Duodenal mucosa (tissue), 2 donors: ENCODE data around the gene ATG4C.
"Not testable (repeated sequence)": the region's sequence is repeated elsewhere in the genome, so short reads cannot be mapped to it uniquely, and the experiment has no call there.

Experiments used
- H3K27ac ChIP-seq: one replicate; pipeline ENCODE4 v1.7.0; 2013; ENCODE audit warnings: low read depth, low read length
- H3K27me3 ChIP-seq, 2 donors: one replicate each; pipeline ENCODE4 v1.7.0; 2013; ENCODE audit warnings: low read length in 2 of 2, control low read depth in 1 of 2; ENCODE audit not compliant: insufficient read depth in 2 of 2, control insufficient read depth in 1 of 2
- H3K36me3 ChIP-seq, 2 donors: one replicate each; pipeline ENCODE4 v1.7.0; 2013; ENCODE audit warnings: low read length in 2 of 2, control low read depth in 1 of 2; ENCODE audit not compliant: insufficient read depth in 2 of 2, control insufficient read depth in 1 of 2
- H3K4me1 ChIP-seq, 2 donors: one replicate each; pipeline ENCODE4 v1.7.0; 2013; ENCODE audit warnings: low read length in 2 of 2, control low read depth in 1 of 2; ENCODE audit not compliant: insufficient read depth in 2 of 2, control insufficient read depth in 1 of 2
- H3K4me3 ChIP-seq, 2 donors: one replicate each; pipeline ENCODE4 v1.7.0; 2013; ENCODE audit warnings: low read length in 2 of 2, low read depth in 1 of 2
- H3K9ac ChIP-seq, 2 donors: one replicate each; pipeline ENCODE4 v1.7.0; 2013; ENCODE audit warnings: low read length in 2 of 2, low read depth in 1 of 2
- H3K9me3 ChIP-seq, 2 donors: one replicate each; pipeline ENCODE4 v1.7.0; 2013; ENCODE audit warnings: low read length in 2 of 2, control low read depth in 1 of 2; ENCODE audit not compliant: control insufficient read depth in 1 of 2

The ATG4C gene

DNA sequence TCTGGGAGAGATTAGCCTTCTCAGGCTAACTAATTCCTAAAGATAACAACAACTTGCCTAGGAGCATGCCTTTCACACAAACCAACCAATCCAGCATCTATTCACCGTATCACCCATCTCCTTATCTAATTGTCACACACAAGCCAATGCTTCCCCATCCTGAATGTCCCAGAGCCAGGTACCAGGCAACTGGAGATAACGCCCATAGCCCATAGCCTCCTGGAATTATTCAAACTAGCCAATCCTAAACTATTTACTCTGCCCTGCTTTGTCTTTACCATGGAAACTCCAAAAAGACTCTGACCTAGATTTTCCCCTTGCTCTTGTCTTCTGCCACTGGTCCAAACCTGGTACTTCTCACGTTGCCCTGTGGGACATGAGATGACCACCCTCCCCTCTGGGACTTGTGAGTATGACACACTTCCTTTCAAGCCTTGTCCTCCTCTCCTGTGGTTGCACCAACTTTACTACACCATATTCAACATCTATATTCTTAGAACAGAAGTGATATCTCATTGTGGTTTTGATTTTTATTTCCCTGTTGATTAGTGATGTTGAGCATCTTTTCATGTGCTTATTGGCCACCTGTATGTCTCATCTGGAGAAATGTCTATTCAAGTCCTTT, 8.8 kb upstream of the ATG4C start:
- Histone ChIP-seq H3K4me3 (no peak overlapping the region), H3K4me1 (no peaks in the 10 kb centered on the region), H3K9ac (no peak overlapping the region), H3K36me3 (no peaks in the 10 kb centered on the region), H3K27ac (no peak overlapping the region), H3K27me3 (no peaks in the 10 kb centered on the region), H3K9me3 (no peaks in the 10 kb centered on the region)

DNA sequence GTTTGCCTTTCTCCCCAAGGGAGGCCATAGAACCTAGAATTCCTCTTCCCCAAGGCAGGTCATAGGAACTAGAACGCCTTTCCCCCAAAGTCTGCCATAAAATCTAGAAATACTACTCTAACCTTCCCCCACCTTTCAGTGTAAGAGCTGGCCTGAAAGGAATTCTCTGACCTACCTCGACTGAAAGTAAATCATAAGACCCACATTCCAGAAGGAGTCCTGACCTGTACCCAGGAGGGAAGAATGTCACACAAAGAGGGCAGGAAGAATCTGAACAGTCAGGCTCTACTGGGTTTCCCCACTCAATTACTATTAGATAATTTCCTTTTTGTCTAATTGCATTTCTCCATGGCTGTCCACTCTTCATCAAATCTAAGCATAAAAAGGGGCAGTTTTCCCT, 5.7 kb upstream of the ATG4C start:
- H3K4me3 ChIP-seq, result no peak overlapping the region
- H3K27me3 ChIP-seq, result no peaks in the 10 kb centered on the region
- H3K9ac ChIP-seq, result no peak overlapping the region
- H3K4me1 ChIP-seq, result no peaks in the 10 kb centered on the region
- no peaks in the 10 kb centered on the region for H3K36me3 ChIP-seq
- H3K9me3 ChIP-seq, result no peaks in the 10 kb centered on the region
- no peak overlapping the region for H3K27ac ChIP-seq

DNA sequence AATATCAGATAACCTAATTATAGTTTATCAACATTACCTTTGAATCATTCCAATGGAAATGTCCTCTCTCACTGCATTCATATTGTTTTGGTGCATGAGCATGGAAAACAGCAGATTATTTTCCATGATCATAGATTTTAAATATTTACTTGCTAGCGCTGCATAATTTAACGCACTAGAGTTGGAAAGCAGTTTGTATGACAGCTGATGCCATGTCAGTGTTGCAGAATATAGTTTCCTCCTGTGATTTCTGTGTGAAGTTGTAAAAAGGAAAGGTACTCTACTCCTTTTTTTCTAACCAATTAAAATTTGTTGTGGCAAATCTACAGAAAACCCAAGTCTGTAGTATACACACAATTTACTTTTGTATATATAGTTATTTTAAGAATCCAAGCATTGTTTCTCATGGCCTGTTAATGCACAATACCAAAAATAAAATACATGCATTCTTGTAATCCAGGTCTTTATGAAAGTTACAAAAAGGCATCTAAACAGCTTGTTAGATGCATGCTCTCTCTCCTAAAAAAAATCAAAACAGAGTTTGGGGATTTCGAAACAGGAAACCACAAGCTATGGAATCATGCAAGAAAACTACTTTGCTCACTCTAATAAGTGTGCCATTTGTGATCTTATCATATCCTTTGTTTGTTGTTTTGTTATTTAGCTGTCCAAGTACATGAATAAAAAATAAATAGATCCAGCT, 1.9 kb upstream of the ATG4C start:
- Histone ChIP-seq H3K4me3 (no peak overlapping the region), H3K27ac (no peak overlapping the region), H3K36me3 (no peaks in the 10 kb centered on the region), H3K9me3 (no peaks in the 10 kb centered on the region), H3K27me3 (no peaks in the 10 kb centered on the region), H3K9ac (no peak overlapping the region), H3K4me1 (peaks cover 8 to 14% of the 10 kb centered on the region in 2 donors)

DNA sequence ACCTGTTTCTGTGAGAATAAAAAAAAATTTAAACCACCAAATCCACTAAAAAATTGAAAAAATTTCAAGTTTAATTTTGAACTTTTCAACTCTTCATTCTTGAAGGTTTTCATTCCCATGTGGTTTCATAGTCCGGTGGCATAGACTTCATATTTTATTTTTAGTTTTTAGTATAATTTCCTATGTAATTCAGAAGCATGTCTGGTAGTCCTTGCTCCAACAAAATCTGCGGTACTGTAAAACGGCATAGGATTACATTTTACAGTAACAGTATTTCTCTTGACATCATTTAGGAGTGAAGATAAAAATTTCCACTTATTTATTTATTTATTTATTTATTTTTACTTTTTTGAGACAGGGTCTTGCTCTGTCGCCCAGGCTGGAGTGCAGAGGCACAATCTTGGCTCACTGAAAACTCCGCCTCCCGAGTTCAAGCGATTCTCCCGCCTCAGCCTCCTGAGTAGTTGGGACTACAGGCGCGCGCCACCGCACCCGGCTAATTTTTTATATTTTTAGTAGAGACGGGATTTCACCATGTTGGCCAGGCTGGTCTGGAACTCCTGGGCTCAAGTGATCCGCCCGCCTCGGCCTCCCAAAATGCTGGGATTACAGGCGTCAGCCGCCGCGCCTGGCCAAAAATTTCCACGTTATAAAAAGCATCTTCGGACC, 1.3 kb upstream of the ATG4C start:
- not testable (repeated sequence) for H3K27ac ChIP-seq, H3K4me3 ChIP-seq, H3K27me3 ChIP-seq, H3K9ac ChIP-seq, H3K9me3 ChIP-seq, H3K36me3 ChIP-seq
- H3K4me1 ChIP-seq, result peaks cover 8 to 14% of the 10 kb centered on the region in 2 donors

DNA sequence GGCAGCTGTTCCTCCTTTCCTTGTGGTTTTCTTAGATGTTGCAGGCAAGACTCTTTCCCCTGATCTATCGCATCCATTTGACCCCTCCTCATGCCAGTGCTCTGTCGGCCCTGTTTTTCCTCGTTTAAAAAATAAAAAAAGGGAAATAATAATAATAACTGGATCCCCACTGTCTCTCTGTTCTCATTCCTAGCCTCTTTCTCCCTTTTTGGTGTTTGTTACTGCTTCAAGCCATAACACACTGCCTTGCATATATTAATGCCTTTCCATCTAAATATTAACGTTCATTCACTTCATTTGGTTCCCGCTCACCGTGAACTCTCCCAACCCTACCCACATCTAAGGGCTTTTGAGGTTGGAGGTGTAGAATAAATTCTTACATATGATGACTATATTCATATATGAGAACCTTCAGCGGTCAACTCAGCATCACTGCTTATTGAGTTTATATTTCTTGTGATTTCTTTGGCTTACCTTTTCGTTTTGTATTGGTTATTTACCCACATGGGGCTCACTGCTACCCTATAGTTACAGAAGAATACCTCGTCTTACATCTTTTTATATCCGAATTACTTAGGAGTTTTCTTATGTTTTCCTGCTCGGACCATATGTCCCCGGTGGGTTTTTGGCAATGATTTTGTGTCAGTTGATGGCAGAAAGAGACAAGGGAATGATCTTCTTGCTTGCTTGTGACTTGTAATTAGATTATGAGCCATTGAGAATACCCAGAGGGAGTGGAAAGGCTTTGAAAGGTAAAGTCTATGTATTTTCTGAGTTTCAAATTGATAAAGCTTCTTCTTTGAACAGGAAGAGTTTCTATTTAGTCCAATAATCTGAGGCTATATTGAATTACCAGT, 805 bp downstream of the ATG4C start:
- no peak overlapping the region for H3K27ac ChIP-seq
- H3K9me3 ChIP-seq, result no peaks in the 10 kb centered on the region
- H3K4me1 ChIP-seq, result peaks cover 8 to 14% of the 10 kb centered on the region in 2 donors
- H3K36me3 ChIP-seq, result no peaks in the 10 kb centered on the region
- peak overlapping the region; percentile 91 to 97 for H3K4me3 ChIP-seq
- H3K27me3 ChIP-seq, result no peaks in the 10 kb centered on the region
- peak overlapping the region; percentile 55 to 96 for H3K9ac ChIP-seq

DNA sequence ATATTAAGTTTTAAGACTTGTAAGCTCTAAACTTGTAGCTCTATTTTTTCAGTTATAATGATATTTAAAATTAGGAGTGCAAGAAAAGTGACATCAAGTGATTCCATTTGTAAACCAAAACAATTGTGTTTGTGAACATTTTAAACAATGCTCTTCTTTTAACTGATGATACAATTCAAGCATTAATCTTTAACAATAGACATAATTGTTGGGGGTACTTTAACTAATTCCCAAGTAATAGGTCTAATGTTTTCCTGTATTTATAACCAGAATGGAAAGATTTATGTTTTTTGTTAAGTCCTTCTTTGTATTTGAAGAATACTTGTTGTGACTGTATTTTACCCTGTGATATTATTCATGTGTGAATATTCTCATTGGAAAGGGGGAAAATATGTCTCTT, 6.8 kb downstream of the ATG4C start:
- Histone ChIP-seq H3K4me3 (no peak overlapping the region), H3K27ac (no peak overlapping the region), H3K9me3 (no peaks in the 10 kb centered on the region), H3K27me3 (no peaks in the 10 kb centered on the region), H3K4me1 (no peaks in the 10 kb centered on the region), H3K36me3 (no peaks in the 10 kb centered on the region), H3K9ac (no peak overlapping the region)

DNA sequence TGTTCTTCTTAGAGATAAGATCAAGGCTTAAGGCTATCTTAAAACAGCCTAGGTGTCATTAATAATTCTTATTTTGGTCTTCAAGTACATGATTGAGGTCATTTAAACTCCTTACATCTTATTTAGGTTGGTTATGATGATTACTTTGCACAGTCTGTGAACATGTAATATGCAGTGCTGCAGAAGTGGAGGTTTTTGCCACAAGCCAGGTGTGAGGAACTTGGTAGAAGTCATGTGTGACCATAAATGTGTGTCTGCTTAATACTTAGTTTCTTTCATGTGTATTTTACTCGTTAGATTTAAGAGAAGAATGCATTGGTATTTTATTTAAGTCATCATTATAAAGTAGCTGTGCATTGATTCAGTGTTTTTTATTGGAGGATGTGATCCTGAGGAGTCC, 10.1 kb downstream of the ATG4C start:
- H3K9me3 ChIP-seq, result no peaks in the 10 kb centered on the region
- no peaks in the 10 kb centered on the region for H3K36me3 ChIP-seq
- H3K4me1 ChIP-seq, result no peaks in the 10 kb centered on the region
- no peak overlapping the region for H3K4me3 ChIP-seq
- no peak overlapping the region for H3K9ac ChIP-seq
- no peaks in the 10 kb centered on the region for H3K27me3 ChIP-seq
- H3K27ac ChIP-seq, result no peak overlapping the region

DNA sequence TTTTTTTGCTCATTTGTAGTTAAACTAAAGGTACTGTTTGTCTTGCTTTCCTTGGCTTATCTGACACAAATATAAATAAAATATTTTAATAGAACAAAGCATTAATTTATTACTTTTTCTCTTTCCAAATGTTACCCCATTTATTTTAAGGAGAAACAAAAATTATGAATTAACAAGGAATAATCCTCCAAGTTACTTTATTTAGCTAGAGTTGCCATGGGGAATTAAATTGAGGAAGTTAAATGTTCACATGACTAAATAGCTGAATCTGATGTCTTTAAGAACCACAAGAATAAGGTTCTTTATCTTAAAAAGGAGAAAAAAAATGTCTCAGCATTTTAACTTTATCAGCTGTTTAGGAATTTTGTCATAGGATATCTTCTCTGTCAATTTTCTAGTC, 12.3 kb downstream of the ATG4C start:
- H3K27me3 ChIP-seq, result no peaks in the 10 kb centered on the region
- H3K9ac ChIP-seq, result no peak overlapping the region
- no peak overlapping the region for H3K4me3 ChIP-seq
- no peaks in the 10 kb centered on the region for H3K36me3 ChIP-seq
- no peaks in the 10 kb centered on the region for H3K9me3 ChIP-seq
- no peaks in the 10 kb centered on the region for H3K4me1 ChIP-seq
- no peak overlapping the region for H3K27ac ChIP-seq

DNA sequence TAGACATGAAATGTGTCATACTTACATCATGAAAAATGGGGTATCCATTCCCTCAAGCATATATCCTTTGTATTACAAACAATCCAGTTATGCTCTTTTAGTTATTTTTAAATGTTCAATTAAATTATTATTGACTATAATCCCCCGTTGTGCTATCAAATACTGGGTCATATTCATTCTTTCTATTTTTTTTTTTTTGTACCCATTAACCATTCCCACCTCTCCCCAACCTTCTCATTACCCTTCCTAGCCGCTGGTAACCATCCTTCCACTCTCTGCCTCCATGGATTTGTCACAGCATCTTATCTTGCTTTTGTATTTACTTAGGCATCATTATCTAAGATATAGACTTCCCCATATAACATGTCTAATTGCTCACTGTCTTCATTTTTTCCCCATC, 15.8 kb downstream of the ATG4C start:
- H3K36me3 ChIP-seq, result no peaks in the 10 kb centered on the region
- no peak overlapping the region for H3K9ac ChIP-seq
- H3K9me3 ChIP-seq, result no peaks in the 10 kb centered on the region
- H3K27ac ChIP-seq, result no peak overlapping the region
- no peak overlapping the region for H3K4me3 ChIP-seq
- H3K27me3 ChIP-seq, result no peaks in the 10 kb centered on the region
- H3K4me1 ChIP-seq, result no peaks in the 10 kb centered on the region

DNA sequence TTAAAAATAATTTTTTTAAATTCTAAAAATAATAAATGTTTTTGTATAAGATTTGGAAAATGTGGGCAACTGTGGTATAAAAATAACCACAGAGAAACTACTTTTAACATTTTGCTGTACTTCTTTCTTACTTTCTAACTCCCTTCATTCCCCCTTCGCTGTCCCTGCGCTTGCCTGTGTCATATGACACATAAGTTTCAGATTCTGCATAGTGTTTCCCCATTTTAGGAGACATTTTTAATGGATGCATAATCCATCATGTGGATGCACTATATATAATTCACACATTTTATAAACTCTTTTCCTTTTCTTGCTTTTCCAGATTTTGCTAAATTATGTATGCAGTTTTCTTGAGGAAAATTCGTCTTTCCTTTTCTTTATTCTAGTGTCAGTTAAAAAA, 16.3 kb downstream of the ATG4C start:
- Histone ChIP-seq H3K27ac (no peak overlapping the region), H3K9me3 (no peaks in the 10 kb centered on the region), H3K4me1 (no peaks in the 10 kb centered on the region), H3K36me3 (no peaks in the 10 kb centered on the region), H3K9ac (no peak overlapping the region), H3K4me3 (no peak overlapping the region), H3K27me3 (no peaks in the 10 kb centered on the region)
